GM04504 (cell line): ENCODE data around the gene HDAC9.

ENCODE experiments used
- DNase-seq: peaks from one replicate; pipeline ENCODE4 v3.0.0-alpha.2; 2012; ENCODE audit warnings: low read depth

The HDAC9 gene

GRCh38 chr7:18792871-18793595, 297.5 kb downstream of the HDAC9 start:
- no peak for DNase-seq

GRCh38 chr7:18796216-18796615, 300.7 kb downstream of the HDAC9 start:
- DNase-seq = no peak

GRCh38 chr7:18798088-18798906, 302.7 kb downstream of the HDAC9 start:
- DNase-seq = no peak

GRCh38 chr7:18799899-18800298, 304.4 kb downstream of the HDAC9 start:
- no peak for DNase-seq

- DNase-seq = no peak
Observed at GRCh38 chr7:18803923-18804322, 308.4 kb downstream of the HDAC9 start.

- DNase-seq = no peak
Observed at GRCh38 chr7:18806177-18806576, 310.6 kb downstream of the HDAC9 start.

GRCh38 chr7:18808026-18808425, 312.5 kb downstream of the HDAC9 start:
- DNase-seq = no peak

- DNase-seq = no peak
Observed at GRCh38 chr7:18815261-18815960, 319.9 kb downstream of the HDAC9 start.

GRCh38 chr7:18820981-18821380, 325.4 kb downstream of the HDAC9 start:
- DNase-seq = no peak

GRCh38 chr7:18821554-18821953, 326.0 kb downstream of the HDAC9 start:
- DNase-seq = no peak

- DNase-seq = no peak
Observed at GRCh38 chr7:18824157-18824556, 328.6 kb downstream of the HDAC9 start.

GRCh38 chr7:18828260-18828993, 332.9 kb downstream of the HDAC9 start:
- DNase-seq = no peak

- no peak for DNase-seq
Observed at GRCh38 chr7:18828994-18829857, 333.7 kb downstream of the HDAC9 start.

GRCh38 chr7:18829858-18830285, 334.3 kb downstream of the HDAC9 start:
- peak; percentile 65 for DNase-seq

GRCh38 chr7:18831419-18831818, 335.9 kb downstream of the HDAC9 start:
- DNase-seq = no peak

- DNase-seq = no peak
Observed at GRCh38 chr7:18831943-18832342, 336.4 kb downstream of the HDAC9 start.

- no peak for DNase-seq
Observed at GRCh38 chr7:18834577-18834976, 339.0 kb downstream of the HDAC9 start.

GRCh38 chr7:18835001-18835690, 339.6 kb downstream of the HDAC9 start:
- no peak for DNase-seq

GRCh38 chr7:18843979-18844378, 348.4 kb downstream of the HDAC9 start:
- DNase-seq = no peak

GRCh38 chr7:18844735-18845134, 349.2 kb downstream of the HDAC9 start:
- no peak for DNase-seq
